GM12801 (cell line): ENCODE measurements around the gene OR52N1.
A peak's percentile ranks its signal among the peaks of the same experiment; 100 is the strongest.

Experiments
- CTCF ChIP-seq: IDR thresholded peaks from one replicate; pipeline ENCODE4 v1.5.1; 2011; ENCODE audit warnings: control low read depth; ENCODE audit not compliant: insufficient read length; ENCODE audit errors: extremely low read depth

OR52N1 gene

GRCh38 chr11:5809122-5809519, 18.1 kb upstream of the OR52N1 start:
- TF ChIP-seq CTCF, result no peak

- peak; percentile 7 for TF ChIP-seq CTCF
Observed at GRCh38 chr11:5808500-5809121, 17.5 kb upstream of the OR52N1 start, which contains the start of gene OR52N2. Gene OR52N2 (plus strand): TSS chr11:5808924. CDS start chr11:5820336, 11,412 bp downstream.

GRCh38 chr11:5807580-5807979, 16.5 kb upstream of the OR52N1 start:
- TF ChIP-seq CTCF, result no peak

- TF ChIP-seq CTCF, result no peak
Observed at GRCh38 chr11:5803982-5804381, 12.9 kb upstream of the OR52N1 start.

GRCh38 chr11:5796541-5796940, 5.5 kb upstream of the OR52N1 start:
- no peak for TF ChIP-seq CTCF

GRCh38 chr11:5783255-5783654, 7.8 kb downstream of the OR52N1 start, which contains the start of gene OR52N5:
Gene OR52N5 (minus strand): TSS chr11:5783355. CDS start chr11:5778634, 4,721 bp downstream.
- TF ChIP-seq CTCF, result no peak

GRCh38 chr11:5767056-5767455, 24.0 kb downstream of the OR52N1 start:
- TF ChIP-seq CTCF, result no peak
